Measurements from ENCODE around the gene ST3GAL5.

GRCh38 chr2:85901155-85901554 is 12.4 kb upstream of the ST3GAL5 start:
- TF ChIP-seq FOXM1 (IDR thresholded peaks at IDR 0.05; ENCODE audit: low read depth) (no peak), CTCF (IDR thresholded peaks at IDR 0.05) (no peak), REST (IDR thresholded peaks at IDR 0.05; ENCODE audit: low read depth, low read length) (no peak), TAF1 (IDR thresholded peaks at IDR 0.05; ENCODE audit: borderline replicate concordance, low read depth, low read length) (no peak), EP300 (IDR thresholded peaks at IDR 0.05; ENCODE audit: borderline replicate concordance in 1 of 2, low read depth in 1 of 2, low read length in 1 of 2) (no peak), RCOR1 (IDR thresholded peaks at IDR 0.05; ENCODE audit: low read length) (no peak), POLR2AphosphoS5 (IDR thresholded peaks at IDR 0.05; ENCODE audit: low read depth, low read length) (no peak), TEAD4 (IDR thresholded peaks at IDR 0.05; ENCODE audit: borderline replicate concordance, insufficient read depth) (no peak), GABPA (IDR thresholded peaks at IDR 0.05; ENCODE audit: low read depth) (no peak), USF2 (IDR thresholded peaks at IDR 0.05; ENCODE audit: borderline replicate concordance, low read depth, low read length) (no peak), NFIC (IDR thresholded peaks at IDR 0.05; ENCODE audit: borderline replicate concordance) (no peak), TCF12 (IDR thresholded peaks at IDR 0.05) (no peak), MAX (IDR thresholded peaks at IDR 0.05; ENCODE audit: low read depth) (no peak)
